Measurements from ENCODE around the gene DPP10. TPM values are rescaled to one million over a fixed set of nuclear protein-coding genes. Genes with fewer than 3 reads are reported as not detected.

The DPP10 gene
- total and polyA plus RNA-seq, 10 donors: 0.02 TPM; not detected in 9

GRCh38 chr2:114933671-114934241, 491.3 kb downstream of the DPP10 start:
- Histone ChIP-seq H3K4me1 (no peaks in the 10 kb centered on the region), H3K36me3 (no peaks in the 10 kb centered on the region), H3K4me3 (no peak overlapping the region), H3K27ac (no peak overlapping the region), H3K9me3 (peaks cover 0 to 30% (median 20%) of the 10 kb centered on the region in 8 donors), H3K27me3 (replicated peaks in 1 of 7) (no peaks in the 10 kb centered on the region)
- intact Hi-C loops (cut with DNase I; ENCODE audit: low total_unique reads): no loop called here
- 74 to 81% (median 74%) methylated on average over 4 of the region's 4 CpGs for WGBS, 5 donors
- no peak for DNase-seq
- no peak for TF ChIP-seq CTCF (IDR thresholded peaks at IDR 0.05 in 8 of 11, conservative IDR thresholded peaks at IDR 0.05 in 3 of 11)
- no peak for TF ChIP-seq POLR2A (IDR thresholded peaks at IDR 0.05)
- TF ChIP-seq POLR2AphosphoS5 (IDR thresholded peaks at IDR 0.05): no peak

- intact Hi-C loops (cut with DNase I; ENCODE audit: low total_unique reads): no loop called here
- TF ChIP-seq POLR2A (IDR thresholded peaks at IDR 0.05) (no peak), CTCF (IDR thresholded peaks at IDR 0.05 in 8 of 11, conservative IDR thresholded peaks at IDR 0.05 in 3 of 11) (no peak), POLR2AphosphoS5 (IDR thresholded peaks at IDR 0.05) (no peak)
- Histone ChIP-seq H3K4me1 (no peaks in the 10 kb centered on the region), H3K9me3 (peaks cover 0 to 18% (median 7%) of the 10 kb centered on the region in 8 donors), H3K4me3 (no peak overlapping the region), H3K36me3 (no peaks in the 10 kb centered on the region), H3K27me3 (replicated peaks in 1 of 7) (no peaks in the 10 kb centered on the region), H3K27ac (no peak overlapping the region)
- no peak for DNase-seq
- 80 to 94% (median 86%) methylated on average over 7 of the region's 7 CpGs for WGBS, 5 donors
Measured at GRCh38 chr2:114935031-114935430, 492.6 kb downstream of the DPP10 start.

GRCh38 chr2:114937366-114937930, 495.0 kb downstream of the DPP10 start:
- WGBS, 5 donors: 72 to 83% (median 78%) methylated on average over 9 of the region's 9 CpGs

More at GRCh38 chr2:114937366-114937930, 495.0 kb downstream of the DPP10 start:
- no peaks in the 10 kb centered on the region for H3K36me3 ChIP-seq
- H3K4me1 ChIP-seq: no peaks in the 10 kb centered on the region
- H3K27ac ChIP-seq: no peak overlapping the region
- no peak for TF ChIP-seq POLR2A (IDR thresholded peaks at IDR 0.05)
- no peak for TF ChIP-seq CTCF (IDR thresholded peaks at IDR 0.05 in 8 of 11, conservative IDR thresholded peaks at IDR 0.05 in 3 of 11)
- no peak for TF ChIP-seq POLR2AphosphoS5 (IDR thresholded peaks at IDR 0.05)
- DNase-seq: no peak
- peaks cover 0 to 3% (median 0%) of the 10 kb centered on the region in 8 donors for H3K9me3 ChIP-seq
- no peaks in the 10 kb centered on the region for H3K27me3 ChIP-seq (replicated peaks in 1 of 7)
- intact Hi-C loops (cut with DNase I; ENCODE audit: low total_unique reads): no loop called here
- H3K4me3 ChIP-seq: no peak overlapping the region
